Measurements from ENCODE around the gene SUPT4H1.

SUPT4H1 gene

DNA sequence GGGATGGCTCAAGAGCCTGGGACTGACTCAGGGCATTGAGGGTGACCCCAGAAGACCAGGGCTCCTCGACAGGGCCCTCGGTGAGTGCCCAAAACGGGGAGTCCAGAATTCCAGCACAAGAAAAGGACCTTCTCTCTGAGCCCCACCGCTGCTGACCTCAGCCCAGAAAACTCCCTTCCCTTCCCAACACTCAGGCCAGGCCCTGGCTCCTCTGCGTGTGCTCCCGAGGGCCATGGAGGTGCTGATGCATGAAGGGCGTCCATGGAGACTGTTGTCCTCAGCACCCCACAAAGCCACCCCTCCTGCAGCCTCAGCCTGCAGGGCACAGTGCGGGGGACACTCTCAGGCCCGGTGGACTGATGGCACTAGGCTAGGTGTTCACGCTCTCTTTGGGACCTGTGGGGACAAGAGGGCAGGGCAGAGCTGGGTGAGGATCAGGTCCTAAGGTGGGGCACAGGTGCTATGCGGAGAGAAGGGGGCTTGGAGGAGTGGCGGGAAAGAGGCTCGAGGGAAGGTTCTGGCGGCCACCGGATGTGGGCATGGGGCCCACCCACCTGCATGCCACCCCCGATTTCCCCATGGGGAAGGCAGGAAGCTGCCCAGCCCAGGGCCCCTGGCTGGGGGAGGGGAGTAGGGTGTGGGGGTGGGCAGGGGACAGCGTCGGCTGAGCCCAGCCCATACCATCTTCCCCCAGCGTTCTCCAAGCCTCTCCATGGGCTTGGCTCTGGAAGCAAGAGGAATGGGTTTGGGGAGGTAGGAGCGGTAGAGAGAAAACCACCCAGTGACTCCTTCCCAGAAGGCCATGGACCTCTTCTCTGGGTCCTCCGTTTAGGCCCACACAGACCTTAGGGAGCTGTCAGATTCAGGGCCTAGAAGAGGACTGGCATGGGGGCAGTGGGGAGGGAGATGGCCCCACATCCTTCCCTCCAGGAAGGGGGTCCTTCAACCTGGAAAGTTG is 18.9 kb downstream of the SUPT4H1 start:
- TF ChIP-seq, protein P1, sequence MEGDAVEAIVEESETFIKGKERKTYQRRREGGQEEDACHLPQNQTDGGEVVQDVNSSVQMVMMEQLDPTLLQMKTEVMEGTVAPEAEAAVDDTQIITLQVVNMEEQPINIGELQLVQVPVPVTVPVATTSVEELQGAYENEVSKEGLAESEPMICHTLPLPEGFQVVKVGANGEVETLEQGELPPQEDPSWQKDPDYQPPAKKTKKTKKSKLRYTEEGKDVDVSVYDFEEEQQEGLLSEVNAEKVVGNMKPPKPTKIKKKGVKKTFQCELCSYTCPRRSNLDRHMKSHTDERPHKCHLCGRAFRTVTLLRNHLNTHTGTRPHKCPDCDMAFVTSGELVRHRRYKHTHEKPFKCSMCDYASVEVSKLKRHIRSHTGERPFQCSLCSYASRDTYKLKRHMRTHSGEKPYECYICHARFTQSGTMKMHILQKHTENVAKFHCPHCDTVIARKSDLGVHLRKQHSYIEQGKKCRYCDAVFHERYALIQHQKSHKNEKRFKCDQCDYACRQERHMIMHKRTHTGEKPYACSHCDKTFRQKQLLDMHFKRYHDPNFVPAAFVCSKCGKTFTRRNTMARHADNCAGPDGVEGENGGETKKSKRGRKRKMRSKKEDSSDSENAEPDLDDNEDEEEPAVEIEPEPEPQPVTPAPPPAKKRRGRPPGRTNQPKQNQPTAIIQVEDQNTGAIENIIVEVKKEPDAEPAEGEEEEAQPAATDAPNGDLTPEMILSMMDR (IDR thresholded peaks at IDR 0.05; ENCODE audit: insufficient read depth, low read length, missing control alignments): no peak
- CTCF ChIA-PET: interaction anchor here (1.5 to 2.9 kb wide), 3 partner anchors 8 to 16 kb away, joined by 3 to 10 read pairs (median 6); no protein-coding TSS in a partner anchor
- H3K4me3 ChIP-seq (ENCODE audit: low read depth, low read length): no peak overlapping the region
- POLR2A ChIA-PET: no interaction called here
- no peak for DNase-seq (ENCODE audit: low read depth, low spot score)

DNA sequence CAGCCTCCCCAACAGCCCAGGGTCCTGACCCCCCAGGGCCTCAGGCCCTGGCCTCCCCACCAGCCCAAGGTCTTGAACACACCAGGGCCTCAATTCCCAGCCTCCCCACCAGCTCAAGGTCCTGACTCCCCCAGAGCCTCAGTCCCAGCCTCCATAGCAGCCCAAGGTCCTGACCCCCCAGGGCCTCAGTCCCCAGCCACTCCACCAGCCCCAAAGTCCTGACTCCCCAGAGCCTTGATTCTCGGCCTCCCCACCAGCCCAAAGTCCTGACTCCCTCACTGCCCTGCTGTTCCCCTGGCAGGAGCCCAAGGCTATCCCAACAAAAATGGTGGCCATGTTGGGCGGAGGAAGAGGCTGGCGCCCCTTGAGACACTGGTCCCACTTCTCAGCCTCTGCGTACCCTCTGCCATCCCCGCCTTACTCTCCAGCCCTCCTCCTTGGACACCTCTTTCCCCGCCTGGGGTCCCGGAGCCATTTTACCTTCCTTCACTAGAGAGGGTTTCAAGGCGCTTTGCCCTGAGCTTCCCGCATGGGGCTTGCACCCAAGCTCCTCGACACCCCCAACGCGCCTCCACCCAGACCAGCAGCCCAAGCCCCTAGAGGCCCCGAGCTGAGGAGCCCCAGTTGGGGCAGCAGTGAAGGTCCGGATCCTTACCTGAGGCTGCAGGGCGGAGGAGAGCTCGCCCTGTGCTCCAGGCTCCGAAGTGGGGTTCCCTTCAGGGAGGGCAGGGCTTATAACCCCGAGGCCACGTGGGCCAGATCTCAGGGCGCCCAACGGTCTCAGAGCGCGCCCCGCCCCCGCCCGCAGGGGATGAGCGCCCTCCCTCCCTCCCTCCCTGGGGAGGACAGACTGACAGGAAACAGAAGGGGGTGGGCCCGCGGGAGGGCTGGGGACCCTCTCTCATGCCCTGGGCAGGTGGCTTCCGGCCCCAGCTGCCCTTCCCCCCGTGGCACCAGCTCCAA is 19.9 kb downstream of the SUPT4H1 start:
- TF ChIP-seq, protein P1 (IDR thresholded peaks at IDR 0.05; ENCODE audit: insufficient read depth, low read length, missing control alignments): no peak
- no peak overlapping the region for H3K4me3 ChIP-seq (ENCODE audit: low read depth, low read length)
- ChIA-PET POLR2A (no interaction called here), CTCF (interaction anchor here (1.5 to 1.6 kb wide), 2 partner anchors 9 to 15 kb away, joined by 4 to 6 read pairs; no protein-coding TSS in a partner anchor)
- DNase-seq (ENCODE audit: low read depth, low spot score): no peak

DNA sequence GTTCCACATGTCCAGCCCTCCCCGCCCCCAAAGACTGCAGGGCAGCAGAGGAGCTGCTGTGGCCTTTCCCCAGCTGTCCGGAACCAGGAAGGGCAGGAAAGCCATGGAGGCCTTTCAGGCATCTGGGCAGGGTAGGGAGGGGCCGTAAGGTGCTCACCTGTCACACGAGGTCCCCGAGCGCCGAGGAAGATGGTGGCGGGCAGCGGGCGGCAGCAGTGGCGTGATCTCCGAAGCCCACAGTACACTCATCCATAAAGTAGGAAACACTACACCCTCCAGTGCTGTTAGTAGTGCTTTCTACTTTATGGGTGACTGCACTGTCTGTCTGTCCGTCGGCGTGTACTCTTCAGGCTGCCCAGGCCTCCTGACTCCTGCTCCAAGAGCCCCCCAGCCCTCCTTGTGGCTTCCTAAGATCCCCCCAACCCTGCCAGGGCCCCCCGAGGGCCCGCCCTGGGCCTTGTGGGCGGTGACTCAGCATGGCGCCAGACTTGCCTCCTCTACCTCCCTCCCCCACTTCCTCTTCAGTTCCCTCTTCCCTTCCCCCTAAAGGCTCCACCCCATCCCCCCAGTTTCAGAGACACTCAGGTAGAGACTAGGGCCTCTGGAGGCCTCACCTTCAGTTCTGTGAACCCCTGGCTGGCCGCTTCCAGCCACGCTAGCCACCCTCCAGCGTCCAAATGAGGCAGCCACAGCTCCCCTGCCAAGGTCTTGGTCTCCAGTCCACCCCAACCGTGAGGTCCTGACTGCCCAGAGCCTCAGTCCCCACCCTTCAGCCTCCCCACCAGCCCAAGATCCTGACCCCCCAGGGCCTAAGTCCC is 20.8 kb downstream of the SUPT4H1 start:
- POLR2A ChIA-PET: interaction anchor here (0.9 kb wide), 1 partner anchor 22 kb away, joined by 4 read pairs; no protein-coding TSS in a partner anchor

GRCh38 chr17:58330538-58330996 is 21.4 kb downstream of the SUPT4H1 start:
- no peak overlapping the region for H3K4me3 ChIP-seq (ENCODE audit: low read depth, low read length)
- TF ChIP-seq, protein P1 (IDR thresholded peaks at IDR 0.05; ENCODE audit: insufficient read depth, low read length, missing control alignments): no peak
- CTCF ChIA-PET: interaction anchor here (1.6 kb wide), 1 partner anchor 10 kb away, joined by 4 read pairs; no protein-coding TSS in a partner anchor
- POLR2A ChIA-PET: interaction anchor here (0.9 kb wide), 1 partner anchor 22 kb away, joined by 4 read pairs; no protein-coding TSS in a partner anchor
- no peak for DNase-seq (ENCODE audit: low read depth, low spot score)

More for the DNA sequence above, 20.8 kb downstream of the SUPT4H1 start:
- no peak for DNase-seq (ENCODE audit: low read depth, low spot score)
- CTCF ChIA-PET: interaction anchor here (1.5 to 1.6 kb wide), 2 partner anchors 9 to 14 kb away, joined by 4 to 6 read pairs; no protein-coding TSS in a partner anchor
- TF ChIP-seq, protein P1 (IDR thresholded peaks at IDR 0.05; ENCODE audit: insufficient read depth, low read length, missing control alignments): no peak
- H3K4me3 ChIP-seq (ENCODE audit: low read depth, low read length): no peak overlapping the region

DNA sequence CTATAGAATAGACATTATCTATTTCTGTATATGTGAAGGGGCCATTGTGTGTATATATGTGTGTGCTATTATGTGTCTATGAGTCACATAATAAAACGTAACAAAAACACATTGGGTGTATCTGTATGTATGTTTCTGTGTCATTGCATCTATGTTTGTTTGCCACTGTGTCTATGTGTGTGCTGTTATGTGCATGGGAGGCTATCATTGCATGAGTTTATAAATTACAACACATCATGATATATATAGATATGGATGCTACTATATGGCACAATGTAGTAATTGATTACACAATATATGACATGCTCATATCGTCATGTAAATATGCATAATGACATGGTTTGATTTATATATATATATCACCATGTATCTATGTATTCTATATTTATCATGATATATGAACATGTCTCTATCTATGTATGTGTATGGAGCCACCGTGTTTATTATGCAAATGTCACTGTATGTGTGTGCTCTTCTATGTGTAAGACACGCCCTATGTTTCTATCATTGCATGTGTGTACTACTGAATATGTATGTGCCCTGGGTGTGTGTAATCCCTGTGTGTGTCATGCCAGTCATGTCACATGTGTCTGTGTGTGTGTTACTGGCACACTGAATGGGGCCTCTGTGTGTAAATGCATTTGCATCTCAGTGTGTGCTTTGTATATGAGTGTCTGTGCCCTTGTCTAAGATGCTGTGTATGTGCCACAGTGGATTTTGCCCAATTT is 22.0 kb downstream of the SUPT4H1 start:
- TF ChIP-seq, protein P1 (IDR thresholded peaks at IDR 0.05; ENCODE audit: insufficient read depth, low read length, missing control alignments): no peak
- ChIA-PET CTCF (no interaction called here), POLR2A (no interaction called here)
- no peak for DNase-seq (ENCODE audit: low read depth, low spot score)
- no peak overlapping the region for H3K4me3 ChIP-seq (ENCODE audit: low read depth, low read length)

All from AG04449 (cell line).